ENCODE measurements around the gene DHX8. TPM values are rescaled to one million over a fixed set of nuclear protein-coding genes. Genes with fewer than 3 reads are reported as not detected.

The DHX8 gene
- total RNA-seq, 2 donors from 2014 or later, result 37.2 to 43.6 TPM

- DNase-seq (ENCODE audit: low spot score) (no peak), ATAC-seq (ENCODE audit: insufficient number of reproducible peaks, low FRiP score, low read depth) (no peak)
Observed at GRCh38 chr17:43463241-43463640, 20.5 kb upstream of the DHX8 start.

DNA sequence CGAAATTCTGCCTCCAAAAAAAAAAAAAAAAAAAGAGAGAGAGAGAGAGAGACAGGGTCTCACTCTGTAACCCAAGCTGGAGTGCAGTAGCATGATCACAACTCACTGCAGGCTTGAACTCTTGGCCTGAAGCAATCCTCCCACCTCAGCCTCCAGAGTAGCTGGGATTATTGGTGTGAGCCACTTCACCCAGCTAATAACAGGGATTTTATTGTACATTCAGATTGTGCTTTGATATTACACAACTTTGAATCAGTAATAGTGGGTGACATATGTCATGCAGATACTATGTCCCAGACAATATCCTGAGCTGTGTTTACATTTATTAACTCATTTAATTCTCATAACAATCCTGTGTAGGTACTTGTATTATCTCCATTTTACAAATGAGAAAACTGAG is 19.7 kb upstream of the DHX8 start:
- no peaks in the 10 kb centered on the region for H3K9me3 ChIP-seq
- H3K36me3 ChIP-seq, result no peaks in the 10 kb centered on the region
- H3K27ac ChIP-seq, result no peak overlapping the region
- H3K4me3 ChIP-seq, result no peak overlapping the region
- no peaks in the 10 kb centered on the region for H3K27me3 ChIP-seq (replicated peaks; ENCODE audit: insufficient read depth)
- ATAC-seq (ENCODE audit: insufficient number of reproducible peaks, low FRiP score, low read depth), result no peak
- no peak for TF ChIP-seq CTCF (IDR thresholded peaks at IDR 0.05)
- DNase-seq (ENCODE audit: low spot score), result no peak
- no peaks in the 10 kb centered on the region for H3K4me1 ChIP-seq (ENCODE audit: control insufficient read depth in 1 of 2, low read depth in 2 of 2)

More at GRCh38 chr17:43463241-43463640, 20.5 kb upstream of the DHX8 start:
- H3K9me3 ChIP-seq, result no peaks in the 10 kb centered on the region
- H3K27ac ChIP-seq, result no peak overlapping the region
- TF ChIP-seq CTCF (IDR thresholded peaks at IDR 0.05), result no peak
- H3K27me3 ChIP-seq (replicated peaks; ENCODE audit: insufficient read depth), result no peaks in the 10 kb centered on the region
- H3K4me1 ChIP-seq (ENCODE audit: control insufficient read depth in 1 of 2, low read depth in 2 of 2), result no peaks in the 10 kb centered on the region
- no peak overlapping the region for H3K4me3 ChIP-seq
- no peaks in the 10 kb centered on the region for H3K36me3 ChIP-seq

GRCh38 chr17:43465049-43465448 is 18.7 kb upstream of the DHX8 start:
- H3K27me3 ChIP-seq (replicated peaks; ENCODE audit: insufficient read depth), result no peaks in the 10 kb centered on the region
- H3K4me3 ChIP-seq, result no peak overlapping the region
- no peaks in the 10 kb centered on the region for H3K4me1 ChIP-seq (ENCODE audit: control insufficient read depth in 1 of 2, low read depth in 2 of 2)
- no peaks in the 10 kb centered on the region for H3K9me3 ChIP-seq
- no peak overlapping the region for H3K27ac ChIP-seq
- ATAC-seq (ENCODE audit: insufficient number of reproducible peaks, low FRiP score, low read depth) (no peak), DNase-seq (ENCODE audit: low spot score) (no peak)
- H3K36me3 ChIP-seq, result no peaks in the 10 kb centered on the region
- TF ChIP-seq CTCF (IDR thresholded peaks at IDR 0.05), result no peak

- TF ChIP-seq CTCF (IDR thresholded peaks at IDR 0.05), result no peak
- Histone ChIP-seq H3K9me3 (no peaks in the 10 kb centered on the region), H3K4me3 (no peak overlapping the region), H3K27me3 (replicated peaks; ENCODE audit: insufficient read depth) (no peaks in the 10 kb centered on the region), H3K4me1 (ENCODE audit: control insufficient read depth in 1 of 2, low read depth in 2 of 2) (no peaks in the 10 kb centered on the region), H3K27ac (no peak overlapping the region), H3K36me3 (no peaks in the 10 kb centered on the region)
- no peak for DNase-seq (ENCODE audit: low spot score)
- no peak for ATAC-seq (ENCODE audit: insufficient number of reproducible peaks, low FRiP score, low read depth)
Observed at GRCh38 chr17:43467981-43468581, 15.7 kb upstream of the DHX8 start.

DNA sequence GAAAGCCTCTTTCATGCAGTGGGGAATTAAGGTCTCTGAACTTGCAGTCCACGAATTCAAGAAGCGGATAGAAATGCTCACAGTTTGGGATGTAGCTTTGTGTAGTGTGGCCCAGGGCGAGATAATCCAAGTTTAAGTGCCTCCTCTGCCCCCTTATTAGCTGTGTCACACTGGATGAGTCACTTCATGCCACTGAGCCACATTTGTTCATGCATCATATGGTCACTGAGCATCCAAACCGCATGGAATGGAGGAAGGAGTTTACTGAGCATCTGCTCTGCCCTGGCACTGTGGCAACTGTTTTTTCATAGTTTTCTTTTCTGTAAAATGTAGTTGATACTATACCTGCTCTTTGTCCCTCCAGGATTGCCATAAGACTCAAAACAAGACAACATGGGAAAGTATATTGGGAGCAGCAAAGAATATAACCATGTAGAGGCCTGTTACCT is 15.1 kb upstream of the DHX8 start:
- TF ChIP-seq CTCF (IDR thresholded peaks at IDR 0.05), result no peak
- no peaks in the 10 kb centered on the region for H3K9me3 ChIP-seq

More for the DNA sequence above, 15.1 kb upstream of the DHX8 start:
- no peak for DNase-seq (ENCODE audit: low spot score)
- ATAC-seq (ENCODE audit: insufficient number of reproducible peaks, low FRiP score, low read depth), result no peak
- Histone ChIP-seq H3K36me3 (no peaks in the 10 kb centered on the region), H3K27ac (no peak overlapping the region), H3K4me1 (ENCODE audit: control insufficient read depth in 1 of 2, low read depth in 2 of 2) (no peaks in the 10 kb centered on the region), H3K4me3 (no peak overlapping the region), H3K27me3 (replicated peaks; ENCODE audit: insufficient read depth) (no peaks in the 10 kb centered on the region)
